Measurements from ENCODE around the gene CA10. TPM values are rescaled to one million over a fixed set of nuclear protein-coding genes. Genes with fewer than 3 reads are reported as not detected.

Gene CA10
- total RNA-seq, 2 donors from 2014 or later: not detected

DNA sequence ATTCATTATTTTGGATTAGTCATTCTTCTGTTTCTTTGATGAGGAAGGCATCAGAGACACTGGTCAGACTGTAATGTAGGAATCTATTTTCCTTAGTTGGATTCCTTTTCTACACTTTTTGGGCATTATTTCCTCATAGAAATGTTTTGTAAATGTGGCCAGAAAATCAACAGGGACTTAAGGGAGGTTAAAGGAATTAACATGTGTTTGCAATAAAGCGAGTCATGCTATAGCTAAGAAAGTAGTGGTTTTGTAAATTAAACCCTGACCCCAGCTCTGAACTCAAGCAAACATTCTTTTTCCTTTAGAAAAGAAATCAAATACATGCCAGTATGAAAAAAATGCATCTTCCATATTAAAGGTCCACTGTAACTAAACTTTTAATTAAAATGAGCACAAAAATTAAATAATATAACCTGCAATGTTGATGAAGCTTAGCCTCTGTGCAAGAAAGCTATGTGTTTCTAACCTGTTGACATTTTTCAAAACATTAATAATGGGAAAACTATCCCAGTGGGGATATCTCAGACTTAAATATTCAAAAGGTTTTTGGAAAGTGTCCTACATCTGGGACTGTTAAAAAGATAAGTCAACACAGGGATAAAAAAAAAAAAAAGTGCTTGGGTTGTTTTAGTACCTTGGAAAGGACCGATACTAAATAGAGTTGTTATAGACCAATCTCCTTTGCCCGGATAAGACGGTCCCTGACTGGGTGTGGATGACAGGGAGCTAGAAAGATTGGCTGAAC lies 428.0 kb downstream of the CA10 start:
- no peak for ATAC-seq
- Mint-ChIP-seq H3K27ac (no peak overlapping the region), H3K36me3 (no peaks in the 10 kb centered on the region), H3K9me3 (no peaks in the 10 kb centered on the region)
- no peak for DNase-seq (ENCODE audit: low spot score in 2 of 2)

DNA sequence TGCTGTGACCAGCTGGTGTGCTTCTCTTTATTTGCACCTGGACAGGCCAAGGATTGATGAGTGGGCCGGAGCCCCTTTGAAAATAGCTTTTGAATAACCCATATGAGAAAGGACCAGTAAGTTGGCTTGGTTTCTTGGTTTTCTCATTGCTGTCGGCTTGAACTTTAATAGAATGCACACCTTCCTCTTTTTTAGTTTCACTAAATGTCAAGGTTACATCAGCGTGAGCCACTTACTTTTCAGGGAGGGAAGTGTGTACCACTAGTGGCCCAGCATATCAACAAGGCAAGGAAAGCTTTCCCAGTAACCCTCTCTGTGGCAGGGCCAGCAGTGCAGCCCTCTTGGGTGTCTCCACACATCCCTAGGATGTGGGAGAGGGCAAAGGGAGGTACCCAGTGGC lies 433.3 kb downstream of the CA10 start:
- Mint-ChIP-seq H3K27ac (no peak overlapping the region), H3K36me3 (no peaks in the 10 kb centered on the region), H3K9me3 (peaks cover 0 to 4% of the 10 kb centered on the region in 2 donors)
- no peak for ATAC-seq
- no peak for DNase-seq (ENCODE audit: low spot score in 2 of 2)

DNA sequence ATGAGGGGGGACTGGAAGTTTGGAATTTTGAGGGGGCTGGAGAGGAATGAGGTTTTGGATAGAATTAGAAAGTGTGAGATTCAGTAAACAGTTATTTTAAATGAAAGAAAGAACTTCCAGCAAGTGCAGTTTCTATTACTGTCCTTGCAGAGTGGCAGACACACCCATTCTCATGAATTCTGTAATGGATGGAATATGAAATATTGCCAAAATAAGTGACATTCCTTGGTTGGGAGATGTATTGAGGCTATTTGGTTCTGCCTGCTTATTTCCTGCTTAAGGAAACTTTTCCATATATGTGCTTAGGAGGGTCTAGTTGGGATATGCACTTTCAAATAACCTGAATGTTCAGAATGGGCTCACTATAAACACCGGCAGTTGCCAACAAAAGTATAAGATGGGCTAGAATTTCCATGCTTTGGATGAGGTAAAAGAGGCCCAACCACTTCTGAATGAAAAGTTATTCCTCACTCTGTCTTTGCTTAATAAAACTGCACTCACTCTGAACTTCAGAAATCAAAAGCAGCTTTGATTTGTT lies 434.4 kb downstream of the CA10 start:
- no peak overlapping the region for H3K27ac Mint-ChIP-seq
- peaks cover 0 to 4% of the 10 kb centered on the region in 2 donors for H3K9me3 Mint-ChIP-seq
- ATAC-seq (no peak), DNase-seq (ENCODE audit: low spot score in 2 of 2) (no peak)
- H3K36me3 Mint-ChIP-seq: no peaks in the 10 kb centered on the region

DNA sequence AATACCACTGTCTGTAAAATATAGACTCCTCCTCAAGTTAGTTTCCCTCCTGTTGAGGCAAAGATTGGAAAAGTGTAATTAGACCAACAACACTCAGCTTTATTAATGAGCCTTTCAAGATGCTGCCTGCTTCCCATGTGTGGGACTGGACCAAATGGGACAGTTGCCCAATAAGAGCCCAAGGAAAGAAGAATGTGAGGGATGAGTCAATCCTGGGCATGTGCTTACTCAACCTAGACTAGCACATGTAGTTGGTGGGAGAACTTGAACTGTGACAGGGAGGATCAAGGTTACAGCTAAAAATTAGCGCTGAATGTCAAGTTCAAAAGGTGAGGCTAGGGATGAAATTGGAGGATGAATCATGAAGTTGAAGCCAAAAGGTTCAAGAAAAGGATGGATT lies 435.5 kb downstream of the CA10 start:
- DNase-seq (ENCODE audit: low spot score in 2 of 2) (no peak), ATAC-seq (no peak)
- Mint-ChIP-seq H3K36me3 (no peaks in the 10 kb centered on the region), H3K9me3 (peaks cover 0 to 4% of the 10 kb centered on the region in 2 donors), H3K27ac (no peak overlapping the region)

DNA sequence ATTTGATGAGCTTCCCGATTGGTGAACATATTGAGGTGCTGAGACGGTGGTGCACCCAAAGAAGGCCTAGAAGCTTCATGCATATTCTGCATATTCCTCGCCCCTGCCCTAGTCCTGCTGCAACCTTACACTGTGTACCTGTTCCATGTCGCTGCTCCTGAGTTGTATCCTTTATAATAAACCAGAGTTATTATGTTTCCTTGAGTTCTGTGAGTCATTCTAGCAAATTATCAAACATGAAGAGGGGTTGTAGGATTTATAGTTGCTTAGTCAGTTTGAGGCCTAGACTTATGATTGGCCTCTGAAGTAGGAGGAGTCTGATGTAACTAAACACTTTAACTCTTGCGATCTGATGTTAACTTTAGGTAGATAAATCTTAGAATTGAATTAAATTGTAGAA lies 436.8 kb downstream of the CA10 start:
- Mint-ChIP-seq H3K36me3 (no peaks in the 10 kb centered on the region), H3K9me3 (peaks cover 0 to 4% of the 10 kb centered on the region in 2 donors), H3K27ac (no peak overlapping the region)
- no peak for DNase-seq (ENCODE audit: low spot score in 2 of 2)
- no peak for ATAC-seq

DNA sequence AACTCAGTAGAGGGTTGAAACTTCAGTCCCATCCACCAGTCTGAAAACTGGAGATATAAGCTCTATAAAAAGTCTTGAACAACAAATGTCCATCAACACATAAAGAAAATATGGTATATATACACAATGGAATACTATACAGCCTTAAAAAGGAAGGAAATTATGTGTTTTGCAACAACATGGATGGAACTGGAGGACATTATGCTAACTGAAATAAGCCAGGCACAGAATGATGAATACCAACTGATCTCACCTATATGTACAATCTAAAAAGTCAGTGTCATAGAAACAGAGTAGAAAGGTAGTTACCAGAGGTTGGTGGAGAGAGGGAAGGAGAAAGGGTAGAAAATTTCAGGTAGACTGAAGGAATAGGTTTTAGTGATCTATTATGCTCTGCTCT lies 438.1 kb downstream of the CA10 start:
- Mint-ChIP-seq H3K27ac (no peak overlapping the region), H3K36me3 (no peaks in the 10 kb centered on the region), H3K9me3 (peaks cover 0 to 4% of the 10 kb centered on the region in 2 donors)
- no peak for DNase-seq (ENCODE audit: low spot score in 2 of 2)
- no peak for ATAC-seq

DNA sequence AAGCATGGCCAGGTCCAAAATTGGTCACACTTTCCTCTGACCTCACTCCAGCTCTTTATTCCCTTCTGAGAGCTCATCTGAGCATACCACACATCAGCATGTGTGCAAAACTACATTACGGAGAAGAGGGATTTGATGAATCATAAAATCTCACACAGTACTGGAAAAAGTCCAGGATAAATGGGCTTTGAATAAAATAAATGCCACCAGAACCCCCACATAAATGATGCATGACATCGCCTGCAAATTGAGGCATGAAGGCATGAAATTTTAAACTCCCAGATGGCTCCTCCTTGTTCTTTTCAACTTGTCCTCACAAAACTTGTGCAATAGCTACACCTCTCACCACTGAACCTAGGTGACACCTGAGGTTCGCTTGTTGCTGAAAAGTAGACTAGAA lies 439.5 kb downstream of the CA10 start:
- H3K9me3 Mint-ChIP-seq: peaks cover 0 to 4% of the 10 kb centered on the region in 2 donors
- ATAC-seq: no peak
- no peaks in the 10 kb centered on the region for H3K36me3 Mint-ChIP-seq
- DNase-seq (ENCODE audit: low spot score in 2 of 2): no peak
- no peak overlapping the region for H3K27ac Mint-ChIP-seq

DNA sequence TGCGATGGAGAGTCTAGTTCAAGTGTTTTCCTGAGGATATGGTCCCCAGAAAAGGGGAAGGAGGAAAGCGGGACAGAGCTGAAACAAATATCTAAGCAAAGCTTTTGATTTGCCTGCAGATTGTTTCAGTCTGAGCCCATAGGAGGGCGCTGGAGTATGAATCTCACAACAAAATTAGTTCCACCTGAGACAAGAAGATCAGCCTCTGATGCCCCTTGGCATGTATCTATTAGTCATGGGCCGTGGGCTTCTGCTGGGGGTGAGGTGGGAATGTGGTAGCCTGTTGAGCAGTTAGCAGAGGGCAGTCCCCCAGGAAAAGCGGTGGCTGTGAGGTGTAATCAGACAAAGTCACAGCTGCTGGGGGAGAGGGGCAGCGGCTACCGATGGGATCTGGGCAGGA lies 446.9 kb downstream of the CA10 start:
- no peaks in the 10 kb centered on the region for H3K9me3 Mint-ChIP-seq

DNA sequence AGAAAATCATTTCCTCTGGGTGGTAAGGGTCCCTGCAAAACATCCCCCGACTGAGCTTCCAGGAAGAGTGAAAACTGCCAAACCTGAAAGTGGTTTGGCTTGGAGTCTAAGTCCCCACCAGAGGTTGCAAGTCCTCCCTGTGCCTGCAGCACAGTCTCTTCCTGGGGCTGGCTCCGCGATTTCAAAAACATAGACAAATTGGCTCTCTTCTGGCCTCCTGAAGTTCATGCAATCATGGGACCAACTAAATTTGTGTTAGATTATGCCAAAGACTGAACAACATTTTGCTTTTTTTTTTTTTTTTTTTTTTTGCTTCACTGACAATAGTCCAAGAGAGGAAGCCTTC lies 447.9 kb downstream of the CA10 start:
- DNase-seq (ENCODE audit: low spot score in 2 of 2) (no peak), ATAC-seq (no peak)
- H3K36me3 Mint-ChIP-seq: no peaks in the 10 kb centered on the region
- H3K27ac Mint-ChIP-seq: no peak overlapping the region
- H3K9me3 Mint-ChIP-seq: no peaks in the 10 kb centered on the region

More for the DNA sequence above, 446.9 kb downstream of the CA10 start:
- H3K27ac Mint-ChIP-seq: no peak overlapping the region
- ATAC-seq (no peak), DNase-seq (ENCODE audit: low spot score in 2 of 2) (no peak)
- H3K36me3 Mint-ChIP-seq: no peaks in the 10 kb centered on the region

DNA sequence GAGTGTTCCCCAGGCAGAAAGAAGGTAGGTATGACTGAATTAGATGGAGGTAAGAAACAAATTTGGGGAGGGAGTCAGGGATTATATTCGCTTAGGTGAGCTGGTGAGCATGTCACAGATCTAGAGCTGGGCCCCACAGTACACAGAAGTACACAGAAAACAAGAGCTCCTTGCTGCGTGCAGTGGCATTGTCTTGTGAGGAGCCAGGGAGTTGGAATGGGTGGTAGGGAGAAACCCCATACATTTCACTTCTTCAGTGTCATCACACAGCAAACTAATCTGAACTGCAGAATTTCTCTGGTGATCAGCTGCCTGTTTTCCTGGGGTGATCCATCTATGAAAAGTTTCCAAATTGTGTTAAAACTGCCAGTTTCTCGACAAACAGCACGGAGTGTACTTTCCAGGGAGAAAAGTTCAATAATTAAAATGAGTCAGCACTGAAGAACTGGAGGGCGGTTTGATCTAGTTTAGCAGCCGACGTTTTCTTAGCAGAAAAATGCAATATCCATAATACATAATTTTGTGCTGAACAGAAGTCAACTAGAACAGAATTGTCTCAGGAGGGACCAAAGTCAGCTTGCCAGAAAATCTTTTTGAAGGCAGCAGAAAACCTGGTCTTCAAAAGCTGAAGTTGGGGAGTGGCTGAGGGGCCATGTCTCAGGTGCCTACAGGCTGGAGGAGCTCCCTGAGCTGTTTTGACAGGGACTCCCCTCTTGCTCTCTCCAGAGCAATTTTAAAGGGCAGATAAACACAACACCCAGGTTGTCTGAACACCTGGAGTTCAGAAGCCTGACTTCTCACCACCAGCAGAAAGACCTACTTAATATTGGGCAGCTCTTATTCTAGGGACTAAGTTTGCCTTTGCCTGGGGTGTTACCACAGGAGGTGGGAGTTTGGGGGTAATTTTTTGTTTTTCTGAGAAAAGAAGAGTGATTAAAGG lies 448.6 kb downstream of the CA10 start:
- DNase-seq (ENCODE audit: low spot score in 2 of 2) (no peak), ATAC-seq (no peak)
- H3K27ac Mint-ChIP-seq: no peak overlapping the region
- H3K9me3 Mint-ChIP-seq: no peaks in the 10 kb centered on the region
- no peaks in the 10 kb centered on the region for H3K36me3 Mint-ChIP-seq

DNA sequence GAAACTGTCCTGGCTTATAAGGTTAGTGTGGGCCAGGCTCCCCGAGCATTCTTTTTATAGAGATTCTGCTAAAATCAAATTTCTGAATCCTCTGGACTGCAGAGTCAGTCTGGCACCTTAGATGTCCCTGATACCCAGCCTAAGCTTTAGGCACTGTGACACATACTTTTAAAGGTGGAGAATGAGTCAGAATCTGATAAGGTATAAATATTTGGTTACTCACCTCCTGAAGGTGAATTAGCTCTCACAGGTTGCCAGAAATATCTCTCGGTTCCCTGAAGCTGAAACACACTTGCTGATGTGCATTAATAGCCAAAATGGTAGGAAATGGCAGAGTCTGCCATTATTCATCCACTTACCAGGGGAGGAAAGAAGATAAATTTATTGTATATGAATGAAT lies 451.3 kb downstream of the CA10 start:
- ATAC-seq (no peak), DNase-seq (ENCODE audit: low spot score in 2 of 2) (no peak)
- Mint-ChIP-seq H3K36me3 (no peaks in the 10 kb centered on the region), H3K9me3 (no peaks in the 10 kb centered on the region), H3K27ac (no peak overlapping the region)

DNA sequence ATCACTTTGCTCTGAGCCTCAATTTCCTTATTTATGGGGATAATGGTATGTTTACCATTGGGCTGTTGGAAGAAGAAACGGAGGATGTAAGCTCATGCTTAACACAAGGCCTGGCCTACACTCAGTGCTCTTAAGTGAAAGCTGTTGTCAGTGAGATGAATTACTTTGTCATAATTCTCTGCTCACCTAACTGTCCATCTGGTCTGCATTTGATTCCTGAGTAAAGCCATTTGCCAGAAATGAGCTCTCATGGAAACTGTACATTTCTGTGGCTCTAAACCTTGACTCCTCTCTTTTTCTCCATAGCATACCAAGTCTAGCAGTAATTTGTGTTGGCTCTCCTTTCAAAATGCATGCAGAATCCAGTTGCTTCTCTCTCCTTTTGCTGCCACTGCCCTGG lies 452.4 kb downstream of the CA10 start:
- Mint-ChIP-seq H3K27ac (no peak overlapping the region), H3K9me3 (no peaks in the 10 kb centered on the region), H3K36me3 (no peaks in the 10 kb centered on the region)
- ATAC-seq: no peak
- DNase-seq (ENCODE audit: low spot score in 2 of 2): no peak

DNA sequence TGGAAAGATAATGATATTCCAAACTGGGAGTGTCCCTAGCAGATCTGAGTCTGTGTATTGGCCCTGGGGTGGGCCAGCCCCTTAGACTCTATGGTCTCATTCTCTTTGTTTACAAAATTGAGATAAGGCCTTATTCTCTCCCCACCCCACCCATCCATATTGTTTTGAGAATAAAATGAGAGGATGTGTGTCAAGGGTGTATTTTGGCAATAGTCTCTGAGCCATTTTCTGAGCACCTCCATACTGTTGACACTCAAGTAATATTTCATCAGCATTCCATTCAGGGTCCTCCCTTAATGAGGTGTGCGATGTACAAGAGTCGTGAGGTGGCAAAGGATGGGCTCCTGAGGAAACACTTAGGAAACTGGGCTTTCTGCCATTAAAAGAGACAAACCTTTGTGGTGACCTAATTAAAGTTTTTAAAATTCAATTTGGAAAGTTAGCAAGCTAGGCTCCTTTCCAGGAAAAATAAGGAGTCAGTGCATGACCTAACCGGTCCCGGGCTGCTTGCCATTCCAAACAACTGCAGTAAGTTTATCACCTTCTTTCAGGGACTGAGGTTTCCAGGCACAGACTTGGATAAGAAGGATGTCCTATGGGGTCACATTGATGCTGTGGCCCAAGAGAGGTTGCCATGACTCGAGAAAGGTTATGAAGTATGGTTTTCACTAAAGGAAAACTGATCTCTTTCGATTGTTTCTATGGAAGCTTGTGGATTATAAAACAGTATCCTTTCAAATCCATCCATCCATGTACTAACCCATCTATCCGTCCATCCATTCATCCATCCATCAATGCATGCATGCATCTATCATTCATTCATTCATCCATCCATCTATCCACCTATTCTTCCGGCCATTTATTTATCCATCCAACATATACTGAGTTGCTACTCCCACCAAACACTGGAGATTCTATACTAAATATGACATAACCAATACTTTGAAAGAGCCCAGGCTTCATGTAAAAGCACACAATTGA lies 454.9 kb downstream of the CA10 start:
- ATAC-seq: no peak
- H3K27ac Mint-ChIP-seq: no peak overlapping the region
- no peaks in the 10 kb centered on the region for H3K9me3 Mint-ChIP-seq
- DNase-seq (ENCODE audit: low spot score in 2 of 2): no peak
- H3K36me3 Mint-ChIP-seq: no peaks in the 10 kb centered on the region

DNA sequence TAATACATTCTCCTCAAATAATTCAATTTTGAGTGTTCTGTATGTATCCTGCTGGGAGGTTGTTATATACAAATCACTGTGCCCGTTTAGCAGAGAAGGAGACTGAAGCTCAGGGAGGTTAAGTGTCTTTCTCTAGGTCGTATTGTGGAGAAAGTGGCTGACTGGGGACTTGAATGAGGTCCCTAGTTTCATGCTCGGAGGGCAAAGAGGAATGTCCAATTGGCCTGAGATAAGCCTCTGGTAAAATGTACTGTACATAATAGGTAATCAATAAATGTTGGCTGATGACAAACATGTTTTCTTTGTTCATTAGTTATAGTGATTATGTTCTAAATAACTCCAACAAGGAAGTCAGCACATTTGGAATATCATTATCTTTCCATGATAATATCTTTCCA lies 455.6 kb downstream of the CA10 start:
- ATAC-seq (no peak), DNase-seq (ENCODE audit: low spot score in 2 of 2) (no peak)
- H3K9me3 Mint-ChIP-seq: no peaks in the 10 kb centered on the region
- H3K27ac Mint-ChIP-seq: no peak overlapping the region
- no peaks in the 10 kb centered on the region for H3K36me3 Mint-ChIP-seq

DNA sequence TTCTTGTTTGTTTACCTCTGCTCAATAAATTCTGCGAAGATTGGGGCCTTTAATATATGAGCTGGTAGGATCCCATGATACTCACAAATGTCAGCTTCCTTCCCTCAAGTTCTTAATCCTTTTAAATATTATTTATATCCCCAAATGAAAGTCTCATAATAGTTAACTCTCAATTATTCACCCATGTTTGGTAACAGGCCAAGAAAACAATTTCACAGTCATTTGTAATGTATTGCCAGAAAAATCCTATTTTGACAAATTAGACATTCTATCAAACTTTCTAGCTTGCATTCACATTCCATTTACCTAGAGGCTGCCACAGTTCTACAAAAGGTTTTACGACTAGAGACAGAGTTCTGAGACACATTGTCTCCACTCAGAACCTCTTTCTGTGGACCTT lies 457.0 kb downstream of the CA10 start:
- no peak for DNase-seq (ENCODE audit: low spot score in 2 of 2)
- no peaks in the 10 kb centered on the region for H3K9me3 Mint-ChIP-seq
- no peak overlapping the region for H3K27ac Mint-ChIP-seq
- no peaks in the 10 kb centered on the region for H3K36me3 Mint-ChIP-seq
- ATAC-seq: no peak

DNA sequence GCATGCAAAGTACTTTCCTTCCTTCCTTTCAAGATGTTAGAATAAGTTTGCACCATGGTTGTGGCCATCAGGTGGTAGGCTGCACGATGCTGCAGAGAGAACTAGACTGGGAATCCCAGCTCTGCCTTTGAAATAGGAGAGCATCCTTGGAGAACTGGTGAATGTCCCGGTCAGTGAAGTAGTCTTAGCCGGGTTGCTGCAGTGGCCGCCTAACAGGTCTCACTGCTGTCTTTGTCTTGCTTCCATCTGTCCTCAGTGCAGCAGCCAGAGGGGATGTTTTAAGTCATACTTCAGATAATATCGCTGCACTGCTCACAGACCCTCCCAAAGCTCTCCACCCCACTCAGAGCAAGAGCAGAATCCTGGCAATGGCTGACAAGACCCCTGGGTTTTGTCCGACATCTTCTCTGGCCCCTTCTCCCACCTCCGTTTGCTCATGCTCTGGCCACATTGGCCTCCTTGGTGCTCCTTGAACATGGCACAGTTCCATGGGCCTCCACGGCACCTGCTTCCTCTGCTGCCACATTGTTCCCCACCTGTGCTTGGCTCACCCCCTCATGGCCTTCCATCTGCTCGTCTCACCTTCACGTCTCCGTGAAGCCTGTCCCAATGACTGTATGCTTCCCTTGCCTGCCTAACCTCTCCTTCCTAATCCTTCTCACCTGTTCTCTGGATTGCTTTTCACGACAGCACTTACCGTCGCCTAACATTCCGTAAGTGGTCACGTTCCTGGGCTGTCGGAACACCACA lies 458.3 kb downstream of the CA10 start:
- Mint-ChIP-seq H3K36me3 (no peaks in the 10 kb centered on the region), H3K27ac (no peak overlapping the region), H3K9me3 (peaks cover 0 to 3% of the 10 kb centered on the region in 2 donors)
- ATAC-seq (no peak), DNase-seq (ENCODE audit: low spot score in 2 of 2) (no peak)
